Omental fat pad (tissue), 4 donors: ENCODE data around the gene FGF11. TPM values are rescaled to one million over a fixed set of nuclear protein-coding genes. Genes with fewer than 3 reads are reported as not detected.

ENCODE experiments used
- ATAC-seq: fragments of 150-250 bp; one replicate; pipeline ENCODE4 v1.9.1; 2016; ENCODE audit warnings: mild to moderate bottlenecking, moderate library complexity; ENCODE audit not compliant: low FRiP score
- DNase-seq: peaks from one replicate; pipeline ENCODE4 v3.0.0-alpha.2; 2019; ENCODE audit warnings: low spot score
- CTCF ChIP-seq, 3 donors: fragments of 450-650 bp; IDR thresholded peaks; one replicate each; pipeline ENCODE4 v1.5.1; 2016 to 2017; ENCODE audit warnings: antibody characterized with exemption in 3 of 3, mild to moderate bottlenecking in 3 of 3, moderate library complexity in 2 of 3
- total RNA-seq, 4 donors: library from RNA; depleted of rRNA; stranded (reverse); fragments of >200 nt; gene quantifications; one replicate each; pipeline ENCODE4 v1.1.0, GENCODE V29; 2016

FGF11 gene
- total RNA-seq, 4 donors from 2014 or later = 0.72 to 1.9 (median 1.7) TPM

GRCh38 chr17:7425316-7425715, 14.0 kb upstream of the FGF11 start, which contains the start of gene SPEM2:
SPEM2 (plus strand) TSS chr17:7425616; CDS start chr17:7425689, 73 bp downstream.
- TF ChIP-seq CTCF (IDR thresholded peaks at IDR 0.05) = no peak
- ATAC-seq = no peak
- DNase-seq = no peak

GRCh38 chr17:7425756-7426155, 13.6 kb upstream of the FGF11 start:
- TF ChIP-seq CTCF (IDR thresholded peaks at IDR 0.05) = no peak
- ATAC-seq (no peak), DNase-seq (no peak)

GRCh38 chr17:7426203-7426863, 13.0 kb upstream of the FGF11 start:
- no peak for ATAC-seq
- DNase-seq = no peak
- TF ChIP-seq CTCF (IDR thresholded peaks at IDR 0.05) = no peak

- ATAC-seq = no peak
- TF ChIP-seq CTCF (IDR thresholded peaks at IDR 0.05) = no peak
- no peak for DNase-seq
Observed at GRCh38 chr17:7426896-7427489, 12.3 kb upstream of the FGF11 start.

GRCh38 chr17:7427549-7427948, 11.8 kb upstream of the FGF11 start:
- no peak for TF ChIP-seq CTCF (IDR thresholded peaks at IDR 0.05)
- no peak for DNase-seq
- ATAC-seq = no peak

- no peak for TF ChIP-seq CTCF (IDR thresholded peaks at IDR 0.05)
- ATAC-seq (no peak), DNase-seq (no peak)
Observed at GRCh38 chr17:7428557-7428956, 10.8 kb upstream of the FGF11 start, which contains the start of gene SPEM3. SPEM3 (plus strand) TSS chr17:7428857; CDS start chr17:7428903, 46 bp downstream.

- DNase-seq = no peak
- TF ChIP-seq CTCF (IDR thresholded peaks at IDR 0.05) = no peak
- no peak for ATAC-seq
Observed at GRCh38 chr17:7429722-7430121, 9.6 kb upstream of the FGF11 start.
